Measurements from ENCODE around the gene ANO5.

ANO5 gene

DNA sequence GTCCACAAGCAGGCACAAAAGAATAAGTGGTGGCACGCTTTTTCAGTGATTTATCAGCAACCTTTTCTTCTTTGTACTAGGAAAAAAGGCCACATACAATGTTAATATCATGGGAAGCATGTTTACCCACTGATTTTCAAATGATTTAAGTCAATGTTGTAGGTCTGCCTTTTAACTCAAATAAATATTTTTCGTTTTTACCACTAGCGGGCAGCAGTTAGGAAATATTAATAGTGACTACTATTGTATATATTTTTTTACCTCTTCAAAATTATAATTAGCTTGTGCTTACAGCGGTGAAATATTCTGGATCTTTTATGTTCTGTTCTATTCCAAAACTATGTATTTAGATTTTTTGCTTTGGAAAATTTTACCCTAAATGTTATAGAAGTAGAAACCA, 138.9 kb downstream of the ANO5 start:
- DNase-seq (ENCODE audit: low read depth in 2 of 2) = no peak

Measured in stimulated activated CD8-positive, alpha-beta memory T cell treated with anti-CD3 and anti-CD28 coated beads, Interleukin-2, amount 100 ng/mL, for 1 hour (primary cell).